Stimulated activated CD4-positive, alpha-beta T cell treated with anti-CD3 and anti-CD28 coated beads, Interleukin-1b, Interleukin-23, amount 100 ng/mL, for 4 hours (primary cell): ENCODE results near the gene ELF5.

Experiments
- DNase-seq, 2 donors: peaks; one replicate each; pipeline ENCODE4 v3.0.0-alpha.2; 2020; ENCODE audit warnings: low read depth in 2 of 2

The ELF5 gene

DNA sequence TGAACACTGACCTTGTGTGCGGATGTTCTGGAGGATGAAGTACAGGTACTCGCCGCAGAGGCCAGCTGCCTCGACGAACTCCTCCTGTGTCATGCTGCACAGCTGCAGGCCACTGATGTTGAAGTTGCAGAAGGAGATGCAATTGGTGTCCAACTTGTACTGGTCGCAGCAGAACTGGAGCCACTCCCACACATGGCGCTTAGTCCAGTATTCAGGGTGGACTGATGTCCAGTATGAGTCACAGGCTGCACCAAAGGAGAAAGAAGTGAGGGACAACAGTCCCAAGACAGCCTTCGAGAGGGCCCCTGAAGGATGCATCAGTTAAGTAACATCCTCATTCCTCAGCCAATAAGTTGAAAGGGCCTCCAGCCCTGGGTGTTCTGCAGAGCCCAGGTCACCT is 20.1 kb downstream of the ELF5 start:
- DNase-seq: no peak

DNA sequence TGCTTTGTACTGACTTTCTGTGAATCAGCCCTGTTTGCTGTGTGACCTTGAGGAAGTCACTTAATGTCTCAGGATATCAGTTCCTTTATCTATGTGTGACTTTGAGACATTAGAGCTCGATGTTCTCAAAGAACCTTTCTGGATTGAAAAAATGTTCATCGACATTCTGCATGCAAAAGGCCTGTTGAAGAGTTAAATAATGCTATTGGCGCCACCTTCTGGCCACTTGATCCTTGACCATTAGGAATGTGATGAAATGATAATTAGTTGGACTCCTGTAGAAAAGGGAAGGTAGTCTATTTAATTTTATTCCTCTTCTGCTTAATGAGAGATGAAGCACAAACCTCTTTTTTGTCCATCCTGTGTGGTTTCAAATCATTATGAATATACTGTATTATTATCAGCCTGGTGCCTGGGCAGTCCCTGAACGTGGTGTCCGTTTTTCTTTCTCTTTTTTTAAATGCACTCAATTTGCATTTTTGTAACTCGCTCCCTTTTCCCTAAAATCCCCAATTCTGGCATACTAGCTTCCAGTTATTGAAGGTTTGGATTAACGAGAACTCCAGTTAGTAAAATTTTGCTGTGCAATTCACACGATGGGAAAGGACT is 20.7 kb downstream of the ELF5 start:
- peak; percentile 12 to 15 for DNase-seq

DNA sequence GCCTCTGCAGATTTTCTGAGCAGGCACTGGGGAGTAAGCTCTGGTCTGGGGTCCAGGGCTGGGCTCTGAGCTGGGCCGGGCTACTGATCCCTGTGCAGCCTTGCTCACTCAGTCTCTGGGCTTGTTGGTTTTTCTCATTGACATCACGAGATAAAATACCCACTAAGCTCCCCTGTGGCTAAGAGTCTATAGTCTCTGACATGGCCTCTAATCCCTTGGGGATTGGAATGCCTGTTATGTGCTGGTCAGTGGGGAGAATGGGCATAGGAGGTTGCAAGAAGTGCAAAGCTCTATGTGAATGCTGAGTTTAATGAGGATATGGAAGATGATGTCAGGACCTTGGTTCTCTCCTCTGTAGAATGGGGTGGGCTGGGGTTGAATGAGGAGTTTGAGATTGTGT is 23.3 kb downstream of the ELF5 start:
- DNase-seq: no peak

DNA sequence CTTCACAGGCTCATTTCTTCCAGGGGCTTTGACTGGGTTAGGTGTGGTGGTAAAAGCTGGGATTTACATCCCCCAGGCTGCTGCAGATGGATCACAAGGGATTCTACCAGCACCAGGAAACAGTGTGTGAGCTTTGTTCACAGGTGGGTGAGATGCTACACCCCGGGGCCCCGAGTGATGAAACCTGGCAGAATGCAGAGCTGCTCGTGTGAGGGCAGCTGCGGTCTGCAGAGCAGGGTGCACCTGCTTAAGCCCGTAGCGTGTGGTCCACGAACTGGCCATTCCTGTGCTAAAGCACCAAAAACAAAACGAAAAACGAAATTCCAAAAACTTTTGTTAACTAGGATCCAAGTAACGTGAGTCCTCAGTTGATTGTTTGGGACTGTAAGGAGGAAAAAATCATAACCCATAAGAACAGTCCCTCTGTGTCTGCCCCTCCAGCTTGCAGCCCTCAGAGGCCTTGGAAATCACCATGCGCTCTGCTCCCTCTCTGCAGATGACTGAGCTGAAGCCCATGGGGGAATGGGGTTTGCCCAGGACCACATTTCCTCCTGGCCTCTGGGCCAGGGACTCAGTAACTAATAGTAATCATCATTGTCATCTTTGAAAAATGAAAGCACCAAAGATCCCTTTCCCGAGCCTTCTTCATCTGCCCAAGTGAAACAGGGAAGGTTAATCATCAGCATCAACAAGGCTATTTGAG is 24.6 kb downstream of the ELF5 start:
- DNase-seq: no peak

DNA sequence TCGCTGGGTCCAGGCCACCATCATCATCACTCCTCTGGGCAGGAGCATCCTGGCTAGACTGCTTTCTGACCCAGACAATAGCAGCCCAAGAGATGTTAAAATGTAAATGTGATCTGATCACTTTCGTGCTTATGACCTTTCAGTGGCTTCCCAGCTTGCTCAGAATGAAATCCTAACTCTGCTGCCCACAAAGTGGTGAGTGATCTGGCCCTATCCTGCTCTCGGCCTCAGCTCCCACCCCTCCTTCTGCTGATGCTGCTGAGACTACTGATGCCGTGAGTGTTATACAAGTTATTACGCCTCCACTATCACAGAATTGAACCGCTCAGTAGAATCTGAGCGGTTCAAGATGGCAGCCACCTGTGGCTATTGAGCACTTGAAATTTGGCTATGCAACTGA is 26.2 kb downstream of the ELF5 start:
- DNase-seq: no peak

DNA sequence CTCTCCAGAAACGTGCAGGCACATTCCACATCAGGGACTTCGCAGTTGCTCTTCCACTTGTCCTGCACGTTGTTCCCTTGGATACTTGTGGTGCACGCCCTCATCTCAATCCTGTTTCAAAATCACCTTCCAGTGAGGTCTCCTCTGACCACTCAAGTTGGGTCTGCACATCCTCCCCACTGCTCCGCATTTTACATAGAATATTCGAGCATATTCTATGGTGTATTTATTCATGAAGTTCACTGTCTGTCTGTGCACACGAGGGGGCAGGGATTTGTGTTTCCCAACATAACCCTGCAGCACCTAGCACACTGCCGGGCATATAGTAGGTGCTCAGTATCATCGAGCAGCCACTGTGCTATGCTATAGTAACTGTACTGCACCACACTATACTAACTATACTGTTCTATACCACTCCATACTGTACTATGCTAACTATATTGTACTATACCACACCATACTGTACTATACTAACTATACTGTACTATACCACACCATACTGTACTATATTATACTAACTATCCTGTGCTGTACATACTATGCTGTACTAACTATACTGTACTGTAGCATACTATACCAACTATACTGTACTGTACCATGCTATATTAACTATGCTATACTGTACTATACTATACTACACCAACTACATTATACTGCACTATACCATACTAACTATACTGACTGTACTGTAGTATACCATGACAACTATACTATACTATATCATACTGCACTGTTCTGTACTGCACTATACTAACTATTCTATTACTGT is 30.3 kb downstream of the ELF5 start:
- DNase-seq: no peak

DNA sequence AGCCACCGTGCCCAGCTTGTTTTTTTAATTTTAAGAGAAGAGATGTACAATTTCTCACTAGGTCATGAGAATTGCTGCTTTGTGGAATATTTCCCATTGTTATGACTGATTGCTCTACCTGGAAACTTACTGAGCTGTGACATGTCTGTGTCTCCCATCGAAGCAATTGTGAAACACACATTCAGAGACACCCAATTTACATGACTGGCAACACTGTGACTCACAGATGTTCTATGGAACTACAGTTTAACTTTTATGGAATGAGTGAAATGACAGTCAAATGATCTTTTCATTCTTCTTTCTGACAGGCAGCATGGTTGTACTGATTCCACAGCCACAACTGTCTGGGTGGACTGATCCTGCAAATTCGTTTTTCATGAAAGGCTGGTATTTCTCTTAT is 32.3 kb downstream of the ELF5 start:
- DNase-seq: no peak

DNA sequence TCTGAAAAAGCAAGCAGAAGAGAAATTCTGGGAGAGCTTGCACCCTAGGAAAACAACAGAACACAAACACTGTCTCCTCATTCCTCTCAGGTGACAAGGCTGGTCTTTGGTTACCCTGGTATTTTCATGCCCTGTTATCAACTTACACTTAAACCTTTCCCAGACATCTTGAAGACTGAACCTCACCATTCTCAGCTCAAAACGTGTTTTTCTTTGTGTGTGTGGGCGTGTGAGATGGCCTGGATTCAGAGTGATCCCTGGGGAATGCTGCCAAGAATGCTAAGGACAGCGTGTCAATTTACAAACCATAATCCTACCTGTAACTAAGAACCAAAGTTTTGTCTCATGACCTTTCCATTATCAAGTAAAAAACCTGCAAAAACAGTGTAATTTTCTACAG is 33.3 kb downstream of the ELF5 start:
- no peak for DNase-seq

DNA sequence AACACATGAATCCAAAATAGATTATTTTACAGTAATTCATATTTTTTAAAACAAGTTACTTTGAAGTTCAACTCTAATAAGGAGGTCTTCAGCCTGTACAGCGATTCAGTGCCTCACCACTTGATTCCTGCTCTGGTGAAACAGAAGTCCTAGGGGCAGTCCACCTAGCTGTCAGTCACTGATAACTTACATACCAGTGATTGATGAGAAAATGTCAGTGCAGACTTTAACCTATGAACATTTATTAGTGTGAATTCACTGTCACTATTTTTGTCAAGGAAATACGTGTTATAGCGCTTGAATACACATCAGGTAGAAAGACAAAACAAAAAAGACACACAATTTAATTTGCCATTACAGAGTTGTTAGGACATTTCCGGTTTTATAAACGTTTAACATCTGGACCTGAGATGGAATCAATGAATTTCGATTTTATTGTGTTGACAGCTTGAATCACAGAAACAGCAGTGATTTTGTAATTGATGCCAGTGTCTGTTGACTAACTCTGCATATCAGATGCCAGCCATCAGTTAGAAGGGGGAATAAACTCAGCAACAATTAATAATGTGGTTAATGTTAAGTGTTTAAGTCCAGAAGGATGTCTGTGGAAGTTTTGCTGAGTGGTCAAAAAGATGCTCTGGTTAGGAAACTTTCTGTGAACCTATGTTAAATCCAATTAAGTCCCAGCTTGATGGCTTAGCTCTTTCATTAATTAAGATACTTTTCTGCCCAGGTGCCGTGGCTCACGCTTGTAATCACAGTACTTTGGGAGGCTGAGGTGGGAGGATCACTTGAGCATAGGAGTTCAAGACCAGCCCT is 34.5 kb downstream of the ELF5 start:
- no peak for DNase-seq

DNA sequence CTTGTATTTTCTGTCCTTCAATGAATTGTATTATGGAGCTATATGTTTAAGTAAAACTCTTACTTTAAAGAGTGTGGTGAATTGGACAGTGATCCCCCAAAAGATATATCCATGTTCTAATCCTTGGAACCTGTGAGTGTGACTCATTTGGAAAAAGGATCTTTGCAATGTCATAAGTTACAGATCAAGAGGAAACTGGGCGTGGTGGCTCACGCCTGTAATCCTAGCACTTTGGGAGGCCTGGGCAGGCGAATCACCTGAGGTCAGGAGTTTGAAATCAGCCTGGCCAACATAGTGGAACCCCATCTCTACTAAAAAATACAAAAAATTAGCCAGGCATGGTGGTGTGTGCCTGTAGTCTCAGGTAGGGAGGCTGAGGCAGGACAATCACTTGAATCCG is 36.7 kb downstream of the ELF5 start:
- no peak for DNase-seq

DNA sequence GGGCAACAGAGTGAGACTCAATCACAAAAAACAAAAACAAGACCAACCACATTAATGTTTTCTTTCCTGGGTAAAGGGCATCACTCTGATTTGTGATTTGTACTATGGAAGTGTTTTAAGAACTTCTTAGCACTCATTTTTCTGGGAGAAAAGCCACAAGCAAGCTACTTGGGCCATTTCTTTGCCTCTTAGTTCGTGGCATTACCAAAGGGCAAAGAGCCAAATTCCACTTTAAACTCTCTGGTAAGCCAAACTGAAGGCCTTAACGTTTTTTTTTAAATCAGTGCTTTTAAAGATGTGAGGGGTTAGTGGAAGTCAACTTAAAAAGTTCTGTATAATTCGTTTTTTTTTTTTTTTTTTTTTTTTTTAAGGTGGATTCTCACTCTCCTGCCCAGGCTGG is 37.9 kb downstream of the ELF5 start:
- DNase-seq: no peak

DNA sequence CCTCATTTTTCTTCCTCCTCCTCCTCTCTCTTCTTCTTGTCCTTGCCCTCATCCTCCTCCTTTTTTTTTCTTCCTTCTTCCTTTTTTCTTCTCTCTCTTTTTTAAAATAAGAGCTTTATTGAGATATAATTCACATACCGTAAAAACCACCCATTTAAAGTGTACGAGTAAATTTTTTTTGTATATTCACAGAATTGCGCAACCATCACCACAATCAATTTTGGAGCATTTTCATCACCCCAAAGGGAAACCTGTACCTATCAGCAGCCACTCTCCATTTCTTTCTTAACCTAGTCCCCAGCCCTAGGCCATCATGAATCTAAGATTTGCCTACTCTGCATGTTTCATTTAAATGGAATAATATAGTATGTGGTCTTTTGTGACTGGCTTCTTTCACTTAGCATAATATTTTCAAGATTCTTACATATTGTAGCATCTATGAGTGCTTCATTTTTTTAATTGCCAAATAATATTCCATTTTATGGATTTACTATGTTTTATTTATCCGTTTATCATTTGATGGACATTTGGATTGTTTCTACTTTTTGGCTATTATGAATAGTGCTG is 39.9 kb downstream of the ELF5 start:
- no peak for DNase-seq

DNA sequence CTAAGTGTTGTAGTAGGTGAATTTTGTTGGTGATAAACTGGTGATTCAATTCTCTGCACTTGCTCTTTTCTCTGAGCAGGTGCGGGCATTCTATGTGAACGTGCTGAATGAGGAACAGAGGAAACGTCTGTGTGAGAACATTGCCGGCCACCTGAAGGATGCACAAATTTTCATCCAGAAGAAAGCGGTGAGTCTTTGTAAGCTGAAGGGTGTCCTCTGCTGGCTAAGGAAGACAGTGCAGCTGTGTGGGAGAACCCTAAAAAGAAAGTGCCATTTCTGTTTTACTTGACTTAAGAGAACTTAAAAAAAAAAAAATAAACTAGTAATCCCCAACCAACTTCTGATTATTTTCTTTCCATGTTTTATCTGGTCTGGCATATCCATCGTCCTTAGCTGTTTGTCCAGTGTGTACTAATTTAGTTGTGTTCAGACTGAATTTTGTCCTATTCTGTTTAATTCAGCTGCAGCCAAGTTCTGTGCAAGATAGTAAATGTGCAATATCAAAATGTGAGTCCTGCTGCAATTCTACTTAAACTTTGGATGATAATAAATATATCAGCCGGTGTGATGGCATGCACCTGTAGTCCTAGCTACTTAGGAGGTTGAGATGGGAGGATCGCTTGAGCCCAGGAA is 45.3 kb downstream of the ELF5 start:
- DNase-seq: peak; percentile 5

DNA sequence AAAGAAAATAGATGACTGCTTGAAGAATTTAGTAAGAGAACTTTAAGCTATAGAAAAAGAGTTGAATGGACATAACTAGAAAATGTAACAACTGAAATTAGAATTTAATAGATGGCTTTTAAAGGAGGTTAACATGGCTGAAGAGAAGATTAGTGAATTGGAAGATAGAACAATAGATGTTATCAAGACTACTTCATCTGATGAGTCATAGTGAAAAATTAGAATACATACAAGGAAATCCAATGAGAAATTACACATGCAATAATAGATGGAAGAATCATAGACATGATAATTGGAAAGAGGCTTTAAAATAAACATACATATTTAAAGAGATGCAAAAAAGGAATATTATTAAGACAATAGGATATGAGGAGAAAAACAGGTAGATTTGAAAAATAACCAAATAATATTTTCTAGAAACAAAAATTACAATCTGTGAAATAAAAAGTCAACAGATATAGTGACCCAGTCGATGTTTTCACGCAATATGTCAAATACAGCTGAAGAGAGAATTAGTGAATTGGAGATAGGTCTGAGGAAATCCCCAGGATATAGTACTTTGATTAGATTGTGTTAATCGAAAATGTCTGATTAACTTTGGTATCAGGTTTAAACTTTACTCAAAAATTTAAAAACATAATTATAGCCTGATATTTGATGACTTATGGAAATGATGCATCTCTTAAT is 46.6 kb downstream of the ELF5 start:
- DNase-seq: no peak

DNA sequence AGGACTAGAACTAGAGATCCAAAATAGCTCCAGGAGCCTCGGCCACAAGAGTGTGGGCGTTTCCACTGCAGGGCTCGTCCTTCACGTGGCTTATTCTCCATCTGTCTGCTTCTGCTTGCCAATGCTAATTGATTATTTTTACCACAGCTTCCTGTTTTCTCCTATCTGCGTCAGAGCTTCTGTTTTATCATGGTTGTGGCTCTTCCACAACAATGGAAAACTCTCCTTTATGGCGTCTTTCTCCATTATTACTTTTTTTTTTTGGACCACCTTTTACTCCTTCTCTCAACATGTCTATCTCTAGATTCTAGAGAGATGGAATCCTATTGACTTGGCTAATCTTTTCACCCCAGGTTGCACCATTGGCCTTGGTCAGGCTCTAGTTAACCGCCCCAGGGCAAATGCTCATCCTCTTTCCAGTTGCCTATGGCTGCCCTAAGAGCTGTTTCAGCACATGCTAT is 49.0 kb downstream of the ELF5 start:
- DNase-seq: no peak

DNA sequence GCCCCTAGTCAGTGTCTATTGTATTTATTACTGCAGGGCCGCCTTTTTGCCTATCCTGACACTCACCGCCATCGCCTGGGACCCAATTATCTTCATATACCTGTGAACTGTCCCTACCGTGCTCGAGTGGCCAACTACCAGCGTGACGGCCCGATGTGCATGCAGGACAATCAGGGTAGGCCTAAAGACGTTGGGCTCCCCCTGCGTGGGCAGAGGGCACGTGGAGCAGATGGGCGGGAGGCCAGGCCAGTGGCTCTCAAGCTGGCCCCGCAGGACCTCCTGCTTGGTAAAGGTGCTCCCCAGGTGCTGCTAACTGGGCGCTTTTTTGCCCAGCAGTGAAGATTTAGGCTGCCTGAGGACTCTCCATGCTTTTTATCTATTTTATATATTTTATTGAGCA is 52.4 kb downstream of the ELF5 start:
- DNase-seq: no peak

DNA sequence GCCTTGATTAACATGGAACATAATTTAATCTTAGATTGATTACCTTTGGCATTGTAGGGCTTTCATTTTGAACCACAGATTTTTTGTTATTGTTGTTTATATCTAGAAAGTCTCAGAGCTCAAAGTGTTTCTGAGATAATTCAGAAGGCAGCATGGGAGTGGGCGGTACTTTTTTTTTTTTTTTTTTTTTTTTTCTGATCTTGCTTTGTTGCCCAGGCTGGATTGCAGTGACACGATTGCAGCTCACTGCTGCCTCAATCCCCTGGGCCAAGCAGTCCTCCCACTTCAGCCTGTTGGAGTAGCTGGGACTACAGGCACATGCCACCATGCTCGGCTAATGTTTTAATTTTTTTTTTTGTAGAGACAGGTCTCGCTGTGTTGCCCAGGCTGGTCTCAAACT is 53.3 kb downstream of the ELF5 start:
- DNase-seq: no peak

DNA sequence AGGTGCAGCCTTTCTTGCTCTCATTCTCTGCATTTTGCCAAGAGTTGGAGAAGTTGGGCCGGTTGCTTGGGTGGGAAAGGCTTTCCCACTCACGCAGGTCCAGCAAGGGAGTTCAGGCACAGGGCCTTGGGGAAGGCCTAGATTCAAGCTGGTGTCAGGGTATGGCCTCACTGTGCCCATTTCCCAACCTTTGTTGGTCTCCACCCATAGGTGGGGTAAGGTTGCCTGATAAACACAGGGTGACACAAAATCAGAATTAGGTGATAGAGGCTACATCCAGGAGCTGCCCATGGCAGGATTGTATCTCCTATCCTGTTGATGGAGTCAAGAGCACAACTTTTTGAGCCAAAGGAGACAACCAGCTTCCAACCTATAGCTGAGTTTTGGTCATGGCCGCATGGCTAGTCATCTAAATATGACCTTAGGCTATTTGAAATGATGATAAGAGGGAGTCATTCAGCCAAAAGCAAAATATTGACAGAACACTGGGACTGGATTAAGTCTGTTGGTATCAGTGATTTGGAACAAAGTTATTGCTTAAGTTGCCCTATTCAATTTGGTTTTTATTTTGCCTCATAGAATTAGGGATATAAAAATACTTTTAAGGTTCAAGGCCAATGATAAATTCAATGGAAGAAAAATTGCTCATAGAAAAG is 54.0 kb downstream of the ELF5 start:
- no peak for DNase-seq

DNA sequence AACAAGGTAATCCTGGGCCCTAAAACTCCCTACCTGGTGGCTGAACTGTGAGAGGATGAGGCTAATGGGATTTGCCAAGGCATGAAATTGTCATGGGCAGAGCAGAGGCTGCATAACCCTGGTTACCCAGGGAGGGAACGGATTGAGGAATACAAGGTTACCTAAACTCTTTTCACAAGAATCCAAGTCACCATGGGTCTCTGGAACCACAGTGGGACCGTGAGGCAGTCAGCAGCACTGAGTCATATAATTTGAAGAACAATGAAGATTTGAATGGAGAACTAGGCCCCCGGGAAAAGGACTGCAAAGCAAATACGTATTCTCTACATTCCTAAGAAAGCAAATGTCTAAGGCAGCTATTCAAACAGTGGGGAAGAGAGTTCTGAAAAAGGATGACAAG is 55.1 kb downstream of the ELF5 start:
- DNase-seq: no peak

DNA sequence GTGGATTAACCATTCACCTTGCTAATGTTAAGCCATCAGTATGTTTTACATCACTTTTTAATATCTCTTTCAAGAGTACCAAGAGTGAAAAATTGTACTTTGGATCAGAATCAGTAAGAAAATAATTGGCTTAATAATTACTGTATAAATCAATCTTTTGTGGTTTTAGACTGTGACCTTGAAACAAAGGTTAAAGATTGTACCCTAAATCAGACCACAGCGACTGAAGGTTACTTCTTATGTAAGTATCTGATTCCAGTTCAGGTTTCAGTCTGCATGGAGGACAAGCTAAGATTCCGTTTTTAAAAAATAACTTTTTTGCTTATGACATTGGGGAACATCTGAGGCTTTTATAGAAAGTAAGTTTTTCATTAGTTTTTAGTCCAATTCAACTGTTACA is 56.0 kb downstream of the ELF5 start:
- no peak for DNase-seq
